Measurements from ENCODE around the gene RNF225. TPM values are rescaled to one million over a fixed set of nuclear protein-coding genes. Genes with fewer than 3 reads are reported as not detected.

Gene RNF225
- total RNA-seq, 1 donor from 2014 or later, result 0.36 TPM

DNA sequence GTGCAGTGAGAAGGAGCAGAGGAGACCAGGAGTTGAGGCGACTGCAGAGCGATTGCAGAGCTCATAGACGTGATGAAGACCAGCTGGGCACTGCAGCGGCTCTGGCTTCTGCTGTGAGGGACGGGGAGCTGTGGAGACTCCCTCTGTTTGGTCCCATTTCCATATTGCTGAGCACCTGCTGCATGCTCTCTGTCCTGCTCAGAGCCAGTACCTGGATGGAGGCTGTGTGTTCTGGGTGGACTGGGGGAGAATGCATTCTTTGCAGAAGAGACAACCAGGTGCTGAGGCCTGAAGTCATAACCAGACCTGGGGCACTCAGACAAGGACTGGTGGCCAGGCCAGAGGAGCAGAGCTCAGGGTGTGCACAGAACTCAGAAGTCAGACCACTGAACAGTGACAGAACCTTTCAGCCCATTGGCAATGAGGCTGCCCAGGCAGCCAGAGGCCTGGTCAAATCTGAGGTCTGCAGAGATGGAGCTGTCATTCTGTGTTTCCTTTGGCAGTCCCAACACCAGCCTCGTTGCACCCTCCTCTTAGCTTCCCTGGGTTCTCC is 40.9 kb upstream of the RNF225 start:
- Histone ChIP-seq H3K4me1 (ENCODE audit: insufficient read depth, low read length) (peaks cover 5% of the 10 kb centered on the region), H3K4me2 (ENCODE audit: low read length) (no peak overlapping the region), H4K20me1 (ENCODE audit: insufficient read depth, low read length) (peaks cover 3% of the 10 kb centered on the region), H2AFZ (ENCODE audit: low read depth, low read length) (no peak overlapping the region), H3K9ac (ENCODE audit: low read length) (no peak overlapping the region), H3K79me2 (ENCODE audit: insufficient read depth, low read length) (no peaks in the 10 kb centered on the region), H3K27me3 (ENCODE audit: insufficient read depth, low read length) (peaks cover 5% of the 10 kb centered on the region), H3K9me3 (ENCODE audit: insufficient read depth, low read depth, low read length) (peaks cover 16% of the 10 kb centered on the region), H3K27ac (ENCODE audit: low read depth, low read length) (no peak overlapping the region), H3K4me3 (ENCODE audit: insufficient read depth, low read depth, low read length) (no peak overlapping the region), H3K36me3 (ENCODE audit: insufficient read depth, low read length) (no peaks in the 10 kb centered on the region)
- no peak for FAIRE-seq
- H3K27me3 Mint-ChIP-seq (ENCODE audit: low read depth, unreplicated experiment), result no peaks in the 10 kb centered on the region
- no peak overlapping the region for H3K27ac Mint-ChIP-seq (ENCODE audit: unreplicated experiment)
- peaks cover 2% of the 10 kb centered on the region for H3K4me1 Mint-ChIP-seq (ENCODE audit: low read depth, unreplicated experiment)
- H3K36me3 Mint-ChIP-seq (ENCODE audit: low read depth, unreplicated experiment), result peaks cover 9% of the 10 kb centered on the region
- DNase-seq (ENCODE audit: low read depth), result no peak
- TF ChIP-seq, protein P1, sequence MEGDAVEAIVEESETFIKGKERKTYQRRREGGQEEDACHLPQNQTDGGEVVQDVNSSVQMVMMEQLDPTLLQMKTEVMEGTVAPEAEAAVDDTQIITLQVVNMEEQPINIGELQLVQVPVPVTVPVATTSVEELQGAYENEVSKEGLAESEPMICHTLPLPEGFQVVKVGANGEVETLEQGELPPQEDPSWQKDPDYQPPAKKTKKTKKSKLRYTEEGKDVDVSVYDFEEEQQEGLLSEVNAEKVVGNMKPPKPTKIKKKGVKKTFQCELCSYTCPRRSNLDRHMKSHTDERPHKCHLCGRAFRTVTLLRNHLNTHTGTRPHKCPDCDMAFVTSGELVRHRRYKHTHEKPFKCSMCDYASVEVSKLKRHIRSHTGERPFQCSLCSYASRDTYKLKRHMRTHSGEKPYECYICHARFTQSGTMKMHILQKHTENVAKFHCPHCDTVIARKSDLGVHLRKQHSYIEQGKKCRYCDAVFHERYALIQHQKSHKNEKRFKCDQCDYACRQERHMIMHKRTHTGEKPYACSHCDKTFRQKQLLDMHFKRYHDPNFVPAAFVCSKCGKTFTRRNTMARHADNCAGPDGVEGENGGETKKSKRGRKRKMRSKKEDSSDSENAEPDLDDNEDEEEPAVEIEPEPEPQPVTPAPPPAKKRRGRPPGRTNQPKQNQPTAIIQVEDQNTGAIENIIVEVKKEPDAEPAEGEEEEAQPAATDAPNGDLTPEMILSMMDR (IDR thresholded peaks at IDR 0.05; ENCODE audit: insufficient read depth, low read depth, low read length), result no peak
- no peak for TF ChIP-seq EZH2 (IDR thresholded peaks at IDR 0.05; ENCODE audit: insufficient read depth, low read length)
- no peaks in the 10 kb centered on the region for H3K9me3 Mint-ChIP-seq (ENCODE audit: unreplicated experiment)
- no peak overlapping the region for H3K4me3 Mint-ChIP-seq (ENCODE audit: unreplicated experiment)

DNA sequence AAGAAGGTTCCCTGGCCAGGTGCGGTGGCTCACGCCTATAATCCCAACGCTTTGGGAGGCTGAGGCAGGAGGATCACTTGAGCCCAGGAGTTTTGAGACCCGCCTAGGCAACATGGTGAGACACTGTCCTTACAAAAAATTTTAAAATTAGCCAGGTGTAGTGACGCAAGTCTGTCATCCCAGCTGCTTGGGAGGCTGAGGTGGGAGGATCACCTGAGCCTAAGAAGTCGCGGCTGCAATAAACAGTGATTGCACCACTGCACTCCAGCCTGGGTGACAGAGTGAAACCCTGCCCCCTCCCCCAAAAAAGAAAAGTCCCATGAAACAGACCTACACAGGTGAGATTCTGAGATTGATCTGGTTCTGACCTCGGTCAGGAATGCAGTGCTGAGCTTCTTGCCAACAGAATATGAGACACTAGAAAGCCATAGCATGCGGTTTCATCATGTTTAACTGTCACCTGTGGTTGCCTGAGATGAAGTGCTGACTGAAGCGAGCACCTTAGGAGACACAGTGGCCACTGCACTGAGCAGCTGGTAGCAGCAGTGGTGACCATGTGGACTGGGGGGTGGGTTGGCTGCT is 40.1 kb upstream of the RNF225 start:
- Histone ChIP-seq H3K27me3 (ENCODE audit: insufficient read depth, low read length) (no peaks in the 10 kb centered on the region), H3K27ac (ENCODE audit: low read depth, low read length) (no peak overlapping the region), H3K36me3 (ENCODE audit: insufficient read depth, low read length) (no peaks in the 10 kb centered on the region), H3K9me3 (ENCODE audit: insufficient read depth, low read depth, low read length) (peaks cover 13% of the 10 kb centered on the region), H3K79me2 (ENCODE audit: insufficient read depth, low read length) (no peaks in the 10 kb centered on the region), H3K4me3 (ENCODE audit: insufficient read depth, low read depth, low read length) (no peak overlapping the region), H3K4me2 (ENCODE audit: low read length) (no peak overlapping the region), H3K9ac (ENCODE audit: low read length) (no peak overlapping the region), H2AFZ (ENCODE audit: low read depth, low read length) (no peak overlapping the region), H3K4me1 (ENCODE audit: insufficient read depth, low read length) (peaks cover under 1% of the 10 kb centered on the region), H4K20me1 (ENCODE audit: insufficient read depth, low read length) (no peaks in the 10 kb centered on the region)
- Mint-ChIP-seq H3K9me3 (ENCODE audit: unreplicated experiment) (no peaks in the 10 kb centered on the region), H3K4me1 (ENCODE audit: low read depth, unreplicated experiment) (peaks cover 2% of the 10 kb centered on the region), H3K27ac (ENCODE audit: unreplicated experiment) (no peak overlapping the region), H3K27me3 (ENCODE audit: low read depth, unreplicated experiment) (no peaks in the 10 kb centered on the region), H3K4me3 (ENCODE audit: unreplicated experiment) (no peak overlapping the region), H3K36me3 (ENCODE audit: low read depth, unreplicated experiment) (peaks cover 7% of the 10 kb centered on the region)
- no peak for DNase-seq (ENCODE audit: low read depth)
- TF ChIP-seq, protein P1 (IDR thresholded peaks at IDR 0.05; ENCODE audit: insufficient read depth, low read depth, low read length), result no peak
- no peak for TF ChIP-seq EZH2 (IDR thresholded peaks at IDR 0.05; ENCODE audit: insufficient read depth, low read length)
- no peak for FAIRE-seq
